Loucy (cell line): ENCODE data around the gene MBD3.

Source experiments
- EZH2phosphoT487 ChIP-seq: fragments of 200-600 bp; IDR thresholded peaks from 2 replicates; pipeline ENCODE4 v1.6.1; 2018; ENCODE audit warnings: antibody characterized with exemption, mild to moderate bottlenecking, moderate library complexity, borderline replicate concordance
- TF ChIP-seq, protein P1 (sequence below): fragments of 200-600 bp; sonication (generic); conservative IDR thresholded peaks from 2 replicates; pipeline ENCODE4 v1.5.1; 2014; ENCODE audit warnings: mild to moderate bottlenecking, antibody characterized with exemption, low read length

DNA sequence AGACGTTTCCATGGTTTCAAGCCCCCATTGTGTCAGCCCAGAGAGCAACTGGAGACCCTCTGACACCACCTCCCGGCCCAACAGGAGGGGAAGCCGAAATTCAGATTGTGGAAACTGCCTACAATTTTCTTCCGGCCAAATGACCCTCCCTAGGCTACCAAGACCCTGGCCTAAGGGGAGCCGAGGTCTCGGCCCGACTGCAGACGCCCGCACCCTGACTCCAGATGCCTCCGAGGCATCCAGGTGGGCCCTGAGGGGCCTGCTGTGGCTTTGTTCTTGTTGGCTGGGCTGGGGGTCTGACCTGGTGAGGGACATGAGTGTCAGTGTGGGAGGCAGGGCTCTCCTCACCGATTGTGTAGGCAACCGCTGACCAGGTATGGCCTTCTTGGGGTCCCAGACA, 34.1 kb downstream of the MBD3 start:
- TF ChIP-seq, protein P1, sequence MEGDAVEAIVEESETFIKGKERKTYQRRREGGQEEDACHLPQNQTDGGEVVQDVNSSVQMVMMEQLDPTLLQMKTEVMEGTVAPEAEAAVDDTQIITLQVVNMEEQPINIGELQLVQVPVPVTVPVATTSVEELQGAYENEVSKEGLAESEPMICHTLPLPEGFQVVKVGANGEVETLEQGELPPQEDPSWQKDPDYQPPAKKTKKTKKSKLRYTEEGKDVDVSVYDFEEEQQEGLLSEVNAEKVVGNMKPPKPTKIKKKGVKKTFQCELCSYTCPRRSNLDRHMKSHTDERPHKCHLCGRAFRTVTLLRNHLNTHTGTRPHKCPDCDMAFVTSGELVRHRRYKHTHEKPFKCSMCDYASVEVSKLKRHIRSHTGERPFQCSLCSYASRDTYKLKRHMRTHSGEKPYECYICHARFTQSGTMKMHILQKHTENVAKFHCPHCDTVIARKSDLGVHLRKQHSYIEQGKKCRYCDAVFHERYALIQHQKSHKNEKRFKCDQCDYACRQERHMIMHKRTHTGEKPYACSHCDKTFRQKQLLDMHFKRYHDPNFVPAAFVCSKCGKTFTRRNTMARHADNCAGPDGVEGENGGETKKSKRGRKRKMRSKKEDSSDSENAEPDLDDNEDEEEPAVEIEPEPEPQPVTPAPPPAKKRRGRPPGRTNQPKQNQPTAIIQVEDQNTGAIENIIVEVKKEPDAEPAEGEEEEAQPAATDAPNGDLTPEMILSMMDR, result no peak
- no peak for TF ChIP-seq EZH2phosphoT487
